Left colon (tissue), 2 donors: Measurements from ENCODE around the gene OTC. TPM values are rescaled to one million over a fixed set of nuclear protein-coding genes. Genes with fewer than 3 reads are reported as not detected.
A peak's percentile ranks its signal among the peaks of the same experiment; 100 is the strongest.

Source experiments
- ATAC-seq: fragments of 200-7000 bp; cut with Tn5 transposase; one replicate; pipeline ENCODE4 v1.9.1; 2020; ENCODE audit warnings: mild to moderate bottlenecking, moderate library complexity
- DNase-seq, 2 donors: peaks; one replicate each; pipeline ENCODE4 v3.0.0-alpha.2; 2020
- intact Hi-C, 2 donors: fragments of 100-400 bp; cut with DNase I in 1 of 2; cut with micrococcal nuclease in 1 of 2; formaldehyde crosslinking; loops; one replicate each; pipeline versions ENCODE4 v1.11.2 to v1.14.0; 2022; cut with DNase I, micrococcal nuclease
- long read RNA-seq: library from polyadenylated mRNA; unstranded; transcript quantifications from one replicate; pipeline ENCODE4 v2.0.0, GENCODE V29; 2021
- total RNA-seq, 2 donors: library from RNA; stranded (reverse); fragmentation: NEBNext Ultra II Directional; extraction: Animal tissue kit (Norgen Biotek cat#: 25700); gene quantifications; one replicate each; pipeline ENCODE4 v1.2.1, GENCODE V29; 2021
- donor health status: DM: no; HTN: no; CAD: no.
- donor health status: DM: yes; HTN: yes; CAD: no.

The OTC gene
- 1 to 10 TPM; 1.5 to 5.8 TPM for total RNA-seq
- long read RNA-seq, partial matches to known transcripts, result 0 of 1 reads
- long read RNA-seq, other reads (novel, unspliced or antisense), result 0 of 1 reads

DNA sequence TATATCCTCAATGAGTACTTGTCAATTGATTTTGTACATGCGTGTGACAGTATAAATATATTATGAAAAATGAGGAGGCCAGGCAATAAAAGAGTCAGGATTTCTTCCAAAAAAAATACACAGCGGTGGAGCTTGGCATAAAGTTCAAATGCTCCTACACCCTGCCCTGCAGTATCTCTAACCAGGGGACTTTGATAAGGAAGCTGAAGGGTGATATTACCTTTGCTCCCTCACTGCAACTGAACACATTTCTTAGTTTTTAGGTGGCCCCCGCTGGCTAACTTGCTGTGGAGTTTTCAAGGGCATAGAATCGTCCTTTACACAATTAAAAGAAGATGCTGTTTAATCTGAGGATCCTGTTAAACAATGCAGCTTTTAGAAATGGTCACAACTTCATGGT is at the start of gene OTC:
TSS of gene OTC (plus strand) at position 243 of the 400 bp plus-strand sequence. CDS start at position 336, 93 bp downstream.
- intact Hi-C loops, result no loop called here
- DNase-seq, result no peak
- peak; percentile 89 for ATAC-seq

DNA sequence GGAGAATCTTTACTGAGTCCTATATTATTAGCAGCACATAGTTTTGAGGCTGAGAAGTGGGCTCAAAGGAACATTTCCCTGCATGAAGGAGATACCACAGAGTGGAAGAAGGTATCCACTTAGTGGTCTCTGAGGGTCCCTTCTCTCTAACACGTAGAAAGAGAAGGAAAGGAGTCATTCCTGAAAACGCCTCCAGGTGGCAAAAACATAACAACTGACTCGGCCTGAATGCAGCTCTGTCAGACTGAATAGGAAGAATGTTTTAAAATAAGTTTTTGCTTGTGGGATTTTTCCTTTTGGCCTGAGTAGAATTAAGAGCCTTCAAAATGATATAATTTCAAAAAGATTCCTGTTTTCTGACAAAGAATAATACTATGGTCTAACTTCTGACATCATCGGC is 48.4 kb upstream of the OTC start:
- ATAC-seq (no peak), DNase-seq (no peak)
- intact Hi-C loops, result no loop called here

DNA sequence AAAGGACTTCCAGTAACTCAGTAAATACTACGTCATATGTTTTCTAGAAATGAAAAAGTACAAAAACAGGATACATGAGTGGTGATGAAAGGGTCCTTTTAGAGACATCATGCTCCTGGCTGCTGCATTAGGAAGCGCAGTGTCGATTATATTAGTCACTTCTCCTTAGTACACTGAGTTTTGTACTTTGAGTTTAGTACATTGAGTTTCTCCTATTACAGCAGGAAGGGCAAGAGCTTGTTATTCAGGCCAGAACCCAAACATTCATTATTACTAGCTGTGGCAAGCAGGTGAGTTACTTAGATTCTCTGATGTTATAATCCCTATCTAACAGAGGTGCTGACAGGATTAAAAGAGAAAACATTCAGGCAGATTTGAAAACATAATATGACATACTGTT is 46.4 kb upstream of the OTC start:
- intact Hi-C loops, result no loop called here
- ATAC-seq (no peak), DNase-seq (no peak)

DNA sequence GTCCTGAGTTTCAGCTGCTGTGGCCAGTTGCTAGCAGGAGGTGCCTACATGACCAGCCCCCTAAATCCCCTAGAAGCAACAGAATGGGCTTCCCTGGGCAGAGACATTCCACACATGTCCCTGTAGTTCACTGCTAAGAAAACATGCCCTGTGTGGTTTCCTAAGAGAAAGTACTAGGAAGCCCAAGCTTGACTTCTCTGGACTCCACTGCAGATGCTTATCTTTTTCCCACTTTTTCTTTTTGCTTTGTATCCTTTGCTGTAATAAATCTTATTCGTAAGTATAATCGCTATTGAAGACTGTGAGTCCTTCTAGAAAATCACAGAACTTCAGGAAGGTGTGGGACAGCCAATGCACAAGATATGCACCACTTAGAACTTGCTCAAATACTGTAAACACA is 40.7 kb upstream of the OTC start:
- DNase-seq (no peak), ATAC-seq (no peak)
- intact Hi-C loops, result no loop called here

DNA sequence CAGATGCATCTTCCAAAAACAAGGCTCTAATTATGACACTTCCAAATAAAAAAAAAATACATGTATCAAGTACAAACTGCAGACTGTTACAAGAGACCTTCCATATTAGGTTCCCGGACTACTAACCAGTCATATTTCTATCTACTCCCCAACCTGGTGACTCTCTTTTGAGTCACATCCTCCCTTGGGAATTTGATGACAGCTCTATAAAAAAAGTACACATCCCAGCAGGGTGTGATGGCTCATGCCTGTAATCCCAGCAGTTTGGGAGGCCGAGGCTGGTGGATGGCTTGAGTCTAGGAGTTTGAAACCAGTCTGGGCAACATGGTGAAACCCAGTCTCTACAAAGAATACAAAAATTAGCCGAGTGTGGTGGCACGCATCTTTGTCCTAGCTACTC is 40.0 kb upstream of the OTC start:
- ATAC-seq, result no peak
- intact Hi-C loops, result no loop called here

DNA sequence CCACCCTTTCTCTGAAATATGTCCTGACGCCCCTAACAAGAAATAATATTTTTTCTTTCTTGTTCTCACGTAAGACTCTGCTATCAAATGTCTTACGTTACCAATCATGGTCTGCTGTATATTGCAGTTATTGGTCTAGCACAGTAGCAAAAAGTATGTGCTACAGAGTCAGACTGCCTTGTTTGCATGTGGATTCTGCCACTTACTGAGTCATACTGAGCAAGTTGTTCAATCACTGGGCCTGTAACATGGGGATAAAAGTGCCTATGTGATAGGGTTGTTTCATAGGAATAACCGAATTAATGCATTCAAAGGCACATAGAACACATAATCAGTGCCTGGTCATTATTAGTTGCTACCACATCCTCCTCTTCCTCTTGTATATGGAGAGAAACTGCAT is 39.2 kb upstream of the OTC start:
- DNase-seq, result no peak
- intact Hi-C loops, result no loop called here
- no peak for ATAC-seq

More for the DNA sequence above, 40.0 kb upstream of the OTC start:
- DNase-seq, result no peak

DNA sequence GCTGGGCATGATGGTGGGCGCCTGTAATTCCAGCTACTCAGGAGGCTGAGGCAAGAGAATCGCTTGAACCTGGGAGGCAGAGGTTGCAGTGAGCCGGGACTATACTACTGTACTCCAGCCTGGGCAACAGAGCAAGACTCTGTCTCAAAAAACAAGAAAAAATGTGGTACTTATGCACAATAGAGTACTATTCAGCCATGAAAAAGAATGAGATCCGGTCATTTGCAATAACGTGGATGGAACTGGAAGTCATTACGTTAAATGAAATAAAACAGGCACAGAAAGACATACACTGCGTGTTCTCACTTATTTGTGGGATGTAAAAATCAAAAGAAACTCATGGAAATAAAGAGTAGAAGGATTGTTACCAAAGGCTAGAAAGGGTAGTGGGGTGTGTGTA is 37.2 kb upstream of the OTC start:
- no peak for ATAC-seq
- DNase-seq, result no peak
- intact Hi-C loops, result no loop called here

DNA sequence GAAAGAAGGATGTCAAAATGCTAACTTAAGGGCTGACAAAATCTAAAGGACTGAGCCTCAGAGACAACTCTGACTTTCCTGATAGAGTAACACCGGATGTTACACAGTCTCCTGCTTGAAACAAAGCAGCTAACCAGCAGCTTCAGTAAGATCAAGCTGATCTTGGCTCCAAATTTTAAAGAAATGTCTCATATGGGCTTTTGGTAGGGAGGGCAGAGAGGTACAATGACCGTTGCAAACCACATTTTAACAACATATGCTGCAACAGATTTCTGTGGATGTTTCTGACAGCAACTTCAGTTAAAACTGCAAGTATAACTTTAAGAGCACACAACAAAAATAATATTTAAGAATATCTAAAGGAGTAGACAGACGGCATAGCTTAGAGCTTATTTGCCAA is 34.2 kb upstream of the OTC start:
- intact Hi-C loops, result no loop called here
- ATAC-seq (no peak), DNase-seq (no peak)

DNA sequence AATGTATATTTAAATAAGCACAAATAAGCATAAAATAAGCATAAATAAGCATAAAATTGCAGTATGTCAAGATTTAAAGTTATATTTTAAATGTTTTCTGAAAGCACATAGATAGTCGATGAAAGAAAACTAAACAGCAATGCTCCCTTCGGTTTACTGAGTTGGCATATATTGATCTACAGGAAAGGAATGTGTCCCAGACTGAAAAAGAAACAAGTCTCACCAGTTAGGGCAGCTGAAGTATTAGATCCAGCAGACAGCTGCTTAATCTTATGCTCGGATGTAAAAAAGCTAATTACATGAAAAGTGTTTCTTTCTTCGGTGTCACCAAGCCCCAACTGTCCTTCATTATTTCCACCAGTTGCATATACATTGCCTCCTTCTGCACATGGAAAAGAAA is 33.8 kb upstream of the OTC start:
- no peak for DNase-seq
- no peak for ATAC-seq
- intact Hi-C loops, result no loop called here

DNA sequence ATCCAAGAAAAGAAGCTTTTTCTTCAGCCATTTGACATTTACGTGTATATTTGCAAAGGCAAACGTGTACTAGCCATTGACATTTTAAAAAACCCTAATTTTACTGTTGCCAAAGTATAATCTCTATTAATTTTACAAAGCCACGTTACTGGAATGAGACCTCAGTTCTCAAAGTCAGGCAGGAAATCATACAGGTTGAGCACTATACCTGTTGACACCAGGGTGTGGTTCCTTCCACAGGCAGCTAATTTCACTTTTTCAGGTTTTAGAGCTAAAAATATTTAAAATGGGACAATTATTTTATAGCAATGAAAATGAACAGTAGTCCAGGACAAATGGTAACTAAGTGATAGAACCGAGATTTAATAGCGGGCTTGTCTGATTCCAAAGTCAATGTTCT is 31.6 kb upstream of the OTC start:
- no peak for ATAC-seq
- intact Hi-C loops, result no loop called here
- no peak for DNase-seq

DNA sequence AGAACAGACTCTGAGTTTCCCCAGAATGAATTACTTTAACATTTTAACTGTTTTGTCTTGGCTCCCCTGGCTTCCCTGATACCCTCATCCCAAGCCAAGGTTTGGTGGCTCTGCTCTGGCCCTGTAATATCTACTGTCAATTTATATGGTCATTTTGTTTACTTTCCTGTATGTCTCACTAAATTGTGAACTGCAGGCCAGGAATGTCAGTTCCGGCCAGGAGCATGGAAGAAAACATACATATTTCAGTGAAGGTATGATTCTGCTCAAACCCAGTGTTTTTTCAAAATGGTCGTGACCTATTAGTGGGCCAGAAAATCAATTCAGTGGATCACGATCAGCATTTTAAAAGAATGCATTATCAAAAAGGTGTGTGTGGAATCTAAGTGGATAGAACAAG is 26.3 kb upstream of the OTC start:
- ATAC-seq (no peak), DNase-seq (no peak)
- intact Hi-C loops, result no loop called here

DNA sequence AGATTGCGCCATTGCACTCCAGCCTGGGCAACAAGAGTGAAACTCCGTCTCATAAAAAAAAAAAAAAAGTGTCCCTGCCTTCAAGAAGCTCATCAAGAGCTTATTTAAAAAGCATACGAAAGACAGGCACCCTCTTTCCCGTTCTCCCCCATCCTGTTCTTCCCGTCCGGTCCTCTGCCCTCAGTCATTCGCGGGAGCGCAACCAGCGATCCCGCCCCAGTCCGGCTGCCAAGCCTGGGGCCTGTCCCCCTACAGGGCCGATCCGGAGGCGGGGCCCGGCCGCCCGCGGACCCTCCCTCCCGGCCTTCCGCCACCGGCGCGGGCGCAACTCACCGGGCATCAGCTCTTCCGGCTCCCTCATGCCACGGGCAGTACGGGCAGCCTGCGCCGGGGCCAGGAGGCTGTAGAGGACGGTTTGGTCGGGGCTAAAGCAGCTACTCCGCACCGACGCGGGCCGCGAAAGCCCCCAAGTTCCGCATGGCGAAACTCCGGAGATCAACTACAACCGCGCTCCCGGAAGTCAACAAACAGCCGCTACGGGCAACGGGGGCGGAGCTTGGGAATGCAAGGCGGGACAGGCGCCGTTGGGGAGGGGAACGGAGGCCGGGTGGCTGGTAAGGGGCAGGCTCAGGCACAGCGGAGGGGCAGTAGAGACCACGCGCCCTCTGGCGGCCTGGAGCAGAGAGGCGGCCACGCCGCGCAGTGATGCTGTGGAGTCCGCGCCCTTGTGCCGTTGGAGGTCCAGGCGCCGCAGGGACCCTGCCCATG is 25.2 kb upstream of the OTC start, which contains the start of gene RPGR:
TSS of gene RPGR (minus strand) at position 503 of the 768 bp plus-strand sequence. CDS start at position 361, 142 bp downstream.
- intact Hi-C loops, result no loop called here
- ATAC-seq, result peak; percentile 95

DNA sequence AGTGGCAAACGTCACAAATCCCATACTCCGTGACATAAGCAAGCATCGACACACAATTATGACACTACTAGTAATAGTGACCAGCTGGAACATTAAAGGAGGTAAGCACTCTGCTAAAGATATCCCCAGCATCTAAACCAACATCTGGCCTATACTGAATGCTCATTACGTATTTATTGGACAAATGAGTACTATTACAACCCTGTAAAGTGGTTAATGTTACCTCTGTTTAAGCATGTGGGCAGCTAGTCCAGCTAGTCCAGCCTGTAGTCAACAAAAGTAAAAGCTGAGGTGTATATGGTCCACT is 24.7 kb upstream of the OTC start:
- DNase-seq, result no peak
- intact Hi-C loops, result no loop called here
- ATAC-seq, result no peak

More for the DNA sequence above, 25.2 kb upstream of the OTC start, which contains the start of gene RPGR:
- DNase-seq, result peak; percentile 94

DNA sequence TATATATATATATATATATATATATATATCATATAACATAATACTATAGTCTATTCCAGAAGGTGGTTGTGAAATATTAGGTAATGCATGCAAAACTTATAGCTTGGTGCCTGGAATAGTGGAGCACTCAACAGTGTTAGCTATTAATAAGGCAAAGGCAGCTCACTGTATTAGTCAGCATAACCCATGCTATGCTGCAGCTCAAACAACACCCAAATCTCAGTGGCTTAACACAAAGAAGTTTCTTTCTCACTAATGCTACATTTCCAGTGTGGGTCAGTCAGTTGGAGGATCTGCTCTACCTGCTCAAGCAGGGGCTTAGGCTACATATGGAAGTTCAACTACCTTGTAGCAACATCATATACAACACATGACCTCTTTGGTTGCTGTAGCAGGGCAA is 19.9 kb upstream of the OTC start:
- intact Hi-C loops, result no loop called here
- DNase-seq, result no peak
- ATAC-seq, result no peak

DNA sequence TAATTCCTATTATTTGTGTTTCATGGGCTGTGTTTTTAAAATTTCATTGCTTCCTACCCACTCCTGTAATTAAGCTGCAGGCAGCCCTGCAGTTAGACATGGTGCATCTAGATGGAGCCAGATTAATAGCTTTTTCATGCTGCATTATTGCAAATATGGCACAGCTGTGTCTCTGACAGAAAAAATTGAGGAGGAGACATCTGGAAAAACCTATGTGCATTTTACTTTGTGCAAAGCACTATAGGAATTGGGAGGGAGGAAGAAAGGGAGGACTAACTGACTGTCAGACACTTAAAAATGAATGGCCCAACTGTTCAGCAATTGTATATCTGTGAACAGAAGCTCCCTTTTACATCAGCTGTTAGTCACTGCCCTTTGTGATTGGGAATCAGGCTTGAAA is 17.0 kb upstream of the OTC start:
- ATAC-seq (peak; percentile 66), DNase-seq (no peak)
- intact Hi-C loops, result no loop called here

DNA sequence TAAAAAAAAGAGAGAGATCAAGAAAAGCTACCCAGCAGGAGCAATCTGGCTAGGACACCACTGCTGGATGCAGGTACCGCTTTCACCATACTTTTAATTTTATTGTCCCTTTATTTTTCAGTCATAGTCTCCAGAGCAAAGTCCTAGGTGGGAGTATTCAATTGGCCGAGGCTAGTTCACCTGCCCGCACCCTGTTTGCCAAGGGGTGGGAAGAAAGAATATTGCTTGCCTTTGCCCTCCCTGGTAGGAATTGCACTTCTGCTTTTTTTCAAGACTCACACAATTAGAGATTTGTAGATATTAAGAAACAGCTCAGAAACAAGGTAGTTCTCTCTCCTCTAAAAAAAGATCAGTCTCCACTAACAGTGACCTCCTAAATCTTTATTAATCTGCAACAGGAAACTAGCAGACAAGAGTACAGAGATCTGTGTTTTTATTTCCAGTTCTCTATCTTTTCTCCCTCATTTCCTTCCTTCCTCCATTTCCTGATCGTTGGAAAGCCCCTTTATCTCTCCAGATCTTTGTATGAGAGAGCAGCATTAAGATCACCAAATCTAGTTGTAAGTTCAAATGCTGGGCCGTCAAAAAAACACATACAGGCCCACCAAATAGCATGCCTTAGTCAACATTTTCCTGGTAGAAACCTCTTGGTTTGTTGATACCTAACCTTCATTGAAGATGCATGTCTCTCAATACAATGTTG is 15.7 kb upstream of the OTC start:
- intact Hi-C loops, result no loop called here
- DNase-seq, result peak; percentile 24 to 58
- ATAC-seq, result peak; percentile 92

DNA sequence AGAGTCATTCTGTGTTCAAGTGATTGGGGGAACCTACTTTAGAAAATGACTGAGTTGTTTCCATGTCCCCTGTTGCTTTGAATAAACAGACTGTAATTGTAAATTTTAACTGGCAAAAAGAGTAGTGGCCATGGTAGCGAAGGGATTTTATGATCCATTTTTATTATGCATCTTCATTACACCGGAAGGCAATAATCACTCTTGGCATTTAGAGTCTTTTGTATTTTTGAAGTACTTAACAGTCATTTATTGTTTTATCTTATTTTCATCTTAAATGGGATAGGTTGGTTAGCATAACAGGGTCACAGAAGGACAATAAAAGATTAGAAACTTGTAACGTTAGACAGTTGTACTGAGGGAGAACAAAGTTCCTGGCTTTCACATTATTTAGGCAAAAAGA is 11.0 kb upstream of the OTC start:
- DNase-seq (no peak), ATAC-seq (no peak)
- intact Hi-C loops, result no loop called here

DNA sequence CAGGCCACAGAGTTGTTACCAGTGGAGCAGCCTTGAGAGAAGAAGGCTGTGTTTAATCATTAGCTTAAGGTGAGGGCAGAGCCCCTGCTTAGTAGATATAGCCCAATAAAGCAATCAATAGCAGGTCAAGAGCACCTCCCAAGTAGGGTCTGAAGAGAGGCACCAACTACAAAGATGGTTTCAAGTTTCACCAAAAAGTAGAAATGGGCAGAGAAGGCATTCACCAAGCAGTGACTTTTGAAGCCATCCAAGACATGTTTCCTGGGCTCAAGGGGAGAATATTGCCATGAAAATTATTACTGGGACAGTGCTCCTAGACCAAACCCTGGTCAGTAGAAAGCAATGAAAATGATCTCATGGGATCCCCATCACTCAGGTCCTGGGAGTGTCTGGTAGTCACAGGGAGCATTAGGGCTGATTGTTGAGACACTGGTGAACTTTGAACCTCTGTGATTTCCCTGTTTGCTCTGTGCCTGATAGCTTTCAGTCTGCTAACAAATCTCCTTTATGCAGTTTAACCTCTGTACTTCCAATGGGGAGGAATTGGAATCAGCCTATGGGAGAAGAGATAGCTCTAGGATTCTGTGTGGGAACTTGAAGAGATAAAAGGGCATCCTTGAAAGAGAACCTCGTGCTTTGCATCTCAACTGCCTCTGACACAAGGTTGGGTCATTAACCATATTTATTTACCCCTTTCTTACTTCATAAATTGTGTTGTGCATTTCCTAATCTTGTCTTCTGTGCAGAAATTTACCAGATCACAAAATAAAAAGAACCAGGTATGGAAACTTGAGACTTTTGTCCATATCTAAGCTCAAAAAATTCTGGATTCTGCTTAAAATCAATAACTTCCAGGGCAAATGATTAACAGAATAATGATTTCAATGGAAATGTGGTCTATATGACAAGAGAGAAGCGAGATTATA is 9.3 kb upstream of the OTC start:
- intact Hi-C loops, result no loop called here
- ATAC-seq, result peak; percentile 96
- peak in 1 of 2 donors; percentile 52 for DNase-seq

DNA sequence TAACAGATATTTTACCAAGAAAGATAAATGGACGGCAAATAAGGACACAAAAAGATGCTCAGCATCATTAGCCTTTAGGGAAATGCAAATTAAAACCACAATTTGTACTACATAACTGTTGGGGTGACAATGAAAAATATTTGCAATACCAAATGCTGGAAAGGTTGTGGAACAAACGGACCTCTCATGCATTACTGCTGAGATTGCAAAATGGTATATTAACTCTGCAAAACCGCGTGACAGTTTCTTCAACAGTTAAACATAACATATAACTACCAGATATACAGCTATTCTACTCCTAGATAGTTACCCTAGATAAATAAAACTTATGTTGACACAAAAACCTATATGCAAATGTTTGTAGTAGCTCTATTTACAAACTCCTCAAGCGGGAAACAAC is 6.3 kb upstream of the OTC start:
- DNase-seq, result no peak
- intact Hi-C loops, result no loop called here
- ATAC-seq, result no peak
